NCI-H1105 (cell line): ENCODE data around the gene USE1.

Experiments
- DNase-seq: peaks from one replicate; lab custom pipeline; 2025; lab: John Stamatoyannopoulos, UW

The USE1 gene

DNA sequence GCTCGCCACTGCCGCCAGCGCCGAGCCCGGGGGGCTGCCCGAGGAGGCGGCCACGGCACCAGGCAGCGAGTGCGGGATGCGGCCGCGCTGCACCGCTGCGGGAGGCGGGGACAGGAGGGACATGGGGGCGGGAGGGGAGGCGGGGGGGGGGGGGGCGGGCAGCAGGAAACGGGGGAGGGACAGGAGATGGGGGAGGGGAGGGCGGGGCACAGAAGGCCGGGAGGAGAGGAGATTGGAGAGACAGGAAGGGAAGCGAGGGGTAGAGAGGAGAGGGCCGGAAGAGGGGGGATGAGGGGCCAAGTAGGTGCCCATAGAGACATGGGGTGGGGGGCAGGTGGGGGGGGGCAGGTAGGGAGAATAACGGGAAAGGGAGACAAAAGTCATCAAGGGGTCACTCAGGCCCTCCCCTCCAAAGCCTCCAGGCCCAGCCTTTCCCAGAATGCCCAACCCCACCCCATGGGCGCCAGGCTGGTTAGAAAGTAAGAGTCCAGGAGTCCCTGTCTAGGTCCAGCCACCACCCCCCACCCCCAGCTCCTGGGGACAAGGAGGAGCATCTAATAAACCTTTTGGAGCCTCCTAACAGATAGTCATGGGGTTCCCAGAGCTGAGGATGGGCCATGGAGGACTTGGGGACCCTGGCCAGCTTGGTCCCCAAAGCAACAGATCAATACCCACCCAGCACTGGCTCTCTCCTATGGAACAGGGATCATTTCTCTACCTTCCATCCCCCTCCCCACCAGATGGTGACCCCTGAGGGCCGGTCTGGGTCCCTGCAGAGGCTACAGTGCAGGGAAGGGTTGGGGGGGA lies 21.0 kb downstream of the USE1 start:
- DNase-seq: peak; percentile 54

DNA sequence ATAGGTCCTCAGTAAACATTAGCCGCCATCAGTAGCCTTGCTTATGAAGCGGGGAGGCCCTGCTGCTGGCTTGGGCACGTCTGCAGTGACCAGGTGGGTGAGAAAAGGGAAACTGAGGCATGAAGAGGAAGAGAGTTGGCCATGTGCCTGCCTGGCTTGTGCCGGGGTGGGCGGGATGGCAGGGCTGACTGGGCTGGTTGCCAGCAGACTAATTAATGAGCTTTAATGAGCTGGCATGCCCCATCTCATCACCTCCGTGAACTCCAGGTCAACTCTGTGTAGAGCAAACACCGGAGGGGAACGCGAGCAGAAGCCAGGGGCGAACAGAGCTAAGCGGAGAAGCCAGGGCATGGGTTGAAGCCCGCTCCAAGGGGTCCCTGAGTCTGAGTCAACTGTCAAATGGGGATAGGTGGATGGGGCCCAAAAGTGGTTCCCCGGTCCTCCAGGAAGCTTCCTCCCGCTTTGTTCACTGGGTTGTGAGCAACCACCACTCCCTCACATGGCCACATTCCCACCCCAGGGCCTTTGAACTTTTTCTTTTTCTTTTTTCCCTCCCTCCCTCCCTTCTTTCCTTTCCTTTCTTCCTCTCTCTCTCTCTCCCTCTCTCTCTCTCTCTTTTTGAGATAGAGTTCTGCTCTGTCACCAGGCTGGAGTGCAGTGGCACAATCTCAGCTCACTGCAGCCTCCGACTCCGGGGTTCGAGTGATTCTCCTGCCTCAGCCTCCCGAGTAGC lies 21.8 kb downstream of the USE1 start:
- peak; percentile 19 for DNase-seq

DNA sequence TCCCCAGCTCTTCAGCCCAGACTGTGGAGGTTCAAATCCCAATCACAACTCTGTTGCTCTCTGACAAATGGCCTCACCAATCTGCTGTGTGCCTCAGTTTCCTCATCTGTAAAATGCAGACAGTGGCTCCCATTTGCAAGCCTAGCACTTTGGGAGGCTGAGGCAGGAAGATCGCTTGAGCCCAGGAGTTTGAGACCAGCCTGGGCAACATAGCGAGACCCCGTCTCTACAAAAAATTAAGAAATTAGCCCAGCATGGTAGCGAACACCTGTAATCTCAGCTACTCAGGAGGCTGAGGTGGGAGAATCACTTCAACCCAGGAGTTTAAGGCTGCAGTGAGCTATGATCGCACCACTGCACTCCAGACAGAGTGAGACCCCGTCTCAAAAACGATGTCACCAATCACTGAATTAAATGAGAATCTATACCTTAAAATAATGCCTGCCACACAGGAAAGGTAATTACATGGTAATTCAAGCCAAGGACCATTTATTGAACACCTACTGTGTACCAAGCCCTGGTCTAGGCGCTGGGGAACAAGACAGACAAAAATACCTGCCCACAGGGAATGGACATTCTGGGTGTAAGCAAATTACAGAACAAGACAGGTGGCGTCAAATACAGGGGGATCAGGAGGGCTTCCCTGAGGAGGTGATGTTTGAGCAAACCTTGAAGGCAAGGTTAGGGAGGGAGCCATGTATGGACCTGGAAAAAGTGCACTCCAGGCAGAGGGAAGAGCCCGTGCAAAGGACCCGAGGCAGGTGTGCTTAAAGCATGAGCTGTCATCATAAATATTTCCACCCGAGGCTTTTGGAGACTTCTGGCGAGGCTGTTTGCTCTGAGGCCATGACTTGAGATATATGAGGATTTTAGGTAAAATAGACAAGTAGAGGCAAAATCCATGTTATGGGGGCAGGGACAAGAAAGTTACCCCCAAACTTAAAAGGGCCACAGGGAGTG lies 22.9 kb downstream of the USE1 start:
- no peak for DNase-seq

DNA sequence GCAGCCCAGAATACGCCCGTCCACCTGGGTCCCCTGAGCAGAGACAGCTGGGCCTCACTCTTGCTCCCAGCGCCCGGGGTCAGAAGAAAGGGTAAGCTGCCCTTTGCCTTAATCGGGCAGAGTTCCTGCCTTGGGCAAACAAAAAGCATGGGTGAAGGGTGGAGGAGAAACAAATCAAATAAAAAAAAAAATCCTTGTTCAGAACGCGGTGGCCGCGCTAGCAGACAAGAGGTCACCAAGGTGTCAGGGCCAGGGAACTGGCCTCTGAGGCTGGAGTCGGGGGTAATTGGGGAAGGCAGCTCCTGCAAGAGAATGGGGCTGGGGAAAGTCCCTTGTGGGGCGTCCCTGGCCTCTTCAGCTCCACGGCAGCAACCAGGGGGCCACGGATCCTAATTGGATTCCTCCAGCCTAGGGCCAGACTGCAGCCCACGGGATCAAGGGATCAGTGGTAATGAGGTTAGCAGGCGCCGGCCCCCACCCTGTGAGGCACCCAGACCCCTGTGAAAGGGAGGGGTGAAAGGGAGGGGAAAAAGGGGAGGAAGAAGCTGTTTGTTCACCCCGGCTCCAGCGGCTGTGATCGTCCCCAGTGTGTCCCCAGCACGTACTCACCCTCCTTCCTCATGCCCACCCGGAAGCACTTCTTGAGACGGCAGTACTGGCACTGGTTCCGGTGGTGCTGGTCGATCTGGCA lies 25.1 kb downstream of the USE1 start:
- DNase-seq: no peak

DNA sequence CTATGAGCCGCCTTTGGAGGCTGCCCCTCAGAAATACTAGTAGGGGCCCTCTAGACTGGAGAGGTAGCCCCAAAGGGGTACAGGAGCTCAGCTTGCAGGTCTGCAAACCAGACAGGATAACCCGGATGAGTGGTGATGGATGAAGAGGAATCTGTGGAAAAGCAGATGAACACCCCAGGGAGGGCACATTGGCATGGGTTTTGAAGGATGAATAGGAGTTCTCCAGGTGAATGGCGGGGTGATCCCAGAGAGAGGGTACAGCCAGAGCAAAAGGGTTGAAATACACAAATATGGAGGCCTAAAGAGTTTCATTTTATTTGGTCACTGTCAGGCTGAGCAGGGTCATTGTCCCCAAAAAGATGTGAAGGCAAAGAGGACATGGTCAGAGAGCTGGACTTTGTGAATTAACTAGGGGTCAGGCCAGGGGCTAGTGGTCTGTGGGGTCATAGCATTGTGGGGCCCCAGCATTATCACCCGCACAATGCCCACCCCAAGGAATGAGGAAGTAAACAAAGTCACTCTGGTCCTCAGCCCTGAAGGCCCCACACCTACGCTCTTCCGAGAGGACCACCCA lies 25.8 kb downstream of the USE1 start:
- DNase-seq: no peak

DNA sequence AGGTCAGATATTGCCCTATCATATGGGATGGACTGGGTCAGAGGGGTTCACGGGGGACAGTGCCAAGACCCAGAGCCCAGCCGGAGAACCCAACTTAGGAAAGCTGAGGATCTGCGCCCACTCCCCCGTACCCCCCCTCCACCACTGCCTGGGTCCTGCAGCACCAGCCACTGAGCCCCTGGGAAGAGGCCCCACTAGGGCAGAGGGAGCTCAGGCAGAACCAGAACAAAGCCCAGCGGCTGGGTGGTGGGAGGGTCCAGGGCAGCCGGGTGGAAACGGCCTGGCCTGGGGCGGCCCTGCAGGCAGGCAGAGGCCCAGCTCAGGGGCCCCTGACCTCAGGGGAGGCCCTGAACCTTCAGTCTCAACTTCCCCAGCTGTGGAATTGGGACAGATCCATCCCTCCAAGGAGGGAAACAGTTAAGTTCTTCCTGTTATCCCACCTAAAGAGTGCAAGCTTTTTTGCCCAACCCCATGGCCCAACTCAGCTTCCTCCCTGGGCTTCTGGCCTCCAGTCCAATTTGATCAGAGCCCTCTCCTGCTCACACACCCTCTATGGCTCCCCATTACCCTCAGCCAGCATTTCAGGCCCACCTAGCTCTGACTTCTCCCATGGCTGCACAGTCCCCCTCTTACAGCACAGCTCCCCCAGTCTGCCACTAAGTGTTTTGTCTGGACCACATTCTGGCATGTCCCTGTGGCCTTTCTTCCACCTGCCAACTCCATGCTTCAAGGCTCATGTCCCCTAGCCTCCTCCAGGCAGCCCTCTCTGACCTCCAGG lies 27.5 kb downstream of the USE1 start:
- no peak for DNase-seq

DNA sequence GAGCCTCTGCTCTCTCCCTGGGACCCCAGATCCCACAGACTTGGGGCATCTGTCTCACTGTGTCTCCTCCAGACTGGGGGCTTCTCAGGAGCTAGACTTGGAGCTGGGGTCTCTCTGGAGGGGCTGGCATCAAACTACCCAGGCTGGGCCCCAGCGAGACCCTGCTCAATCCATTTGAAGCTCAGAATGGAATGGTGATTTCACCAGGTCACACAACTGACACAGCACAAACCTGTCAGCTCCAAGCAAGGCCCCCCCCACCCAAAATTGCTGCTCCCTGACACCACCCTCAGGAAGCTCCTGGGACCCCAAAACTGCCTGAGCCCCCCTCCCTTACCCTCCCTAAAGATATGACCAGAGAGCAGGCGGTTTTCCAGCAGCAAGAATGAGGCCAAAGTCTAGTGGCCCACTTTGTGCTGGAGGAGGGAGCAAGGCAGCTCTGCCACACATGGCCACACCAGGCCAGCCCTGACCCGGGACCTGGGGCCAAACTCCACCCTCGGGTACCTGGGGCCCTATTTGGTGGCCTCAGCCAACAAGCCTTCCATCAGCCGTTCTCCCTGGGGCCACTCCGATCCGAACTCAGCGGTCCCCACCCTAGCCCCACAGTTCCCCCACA lies 28.2 kb downstream of the USE1 start:
- no peak for DNase-seq

DNA sequence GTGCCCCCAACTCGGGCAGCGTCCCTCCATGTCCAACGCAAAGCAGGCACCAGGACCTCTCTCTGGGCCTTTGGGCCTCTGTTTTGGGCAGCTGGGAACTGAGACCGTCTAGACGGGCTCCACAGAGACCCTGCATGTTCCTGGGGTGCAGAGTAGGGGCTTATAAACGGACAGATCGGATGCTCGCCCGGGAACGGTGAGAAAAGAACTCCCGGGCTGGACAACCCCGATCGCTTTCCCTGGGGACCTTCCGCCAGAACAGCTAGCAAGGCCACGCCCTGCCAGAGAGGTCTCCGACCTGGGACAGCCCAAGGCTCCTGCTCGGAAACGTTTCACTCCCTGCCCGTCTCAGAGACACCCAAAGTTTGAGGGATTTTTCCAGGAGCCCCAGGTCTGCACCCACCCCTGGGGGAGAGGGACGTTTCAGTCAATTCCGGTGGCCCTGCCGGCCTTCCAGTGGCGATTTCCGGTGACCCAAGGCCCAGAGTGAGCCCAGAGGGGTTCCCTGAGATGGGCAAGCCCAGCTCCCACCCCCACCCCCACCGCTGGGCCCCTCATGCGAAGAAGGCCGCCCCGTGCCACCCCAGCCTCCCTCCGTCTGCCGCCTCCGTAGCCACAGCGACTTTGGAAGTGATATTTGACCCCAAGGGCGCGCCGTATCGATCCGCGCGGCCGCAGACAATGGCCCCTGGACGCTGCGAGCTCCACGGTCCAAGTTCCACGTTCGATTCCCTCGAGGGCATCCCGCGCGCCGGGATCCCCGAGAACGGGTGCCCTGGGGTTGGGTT lies 28.9 kb downstream of the USE1 start:
- DNase-seq: no peak

DNA sequence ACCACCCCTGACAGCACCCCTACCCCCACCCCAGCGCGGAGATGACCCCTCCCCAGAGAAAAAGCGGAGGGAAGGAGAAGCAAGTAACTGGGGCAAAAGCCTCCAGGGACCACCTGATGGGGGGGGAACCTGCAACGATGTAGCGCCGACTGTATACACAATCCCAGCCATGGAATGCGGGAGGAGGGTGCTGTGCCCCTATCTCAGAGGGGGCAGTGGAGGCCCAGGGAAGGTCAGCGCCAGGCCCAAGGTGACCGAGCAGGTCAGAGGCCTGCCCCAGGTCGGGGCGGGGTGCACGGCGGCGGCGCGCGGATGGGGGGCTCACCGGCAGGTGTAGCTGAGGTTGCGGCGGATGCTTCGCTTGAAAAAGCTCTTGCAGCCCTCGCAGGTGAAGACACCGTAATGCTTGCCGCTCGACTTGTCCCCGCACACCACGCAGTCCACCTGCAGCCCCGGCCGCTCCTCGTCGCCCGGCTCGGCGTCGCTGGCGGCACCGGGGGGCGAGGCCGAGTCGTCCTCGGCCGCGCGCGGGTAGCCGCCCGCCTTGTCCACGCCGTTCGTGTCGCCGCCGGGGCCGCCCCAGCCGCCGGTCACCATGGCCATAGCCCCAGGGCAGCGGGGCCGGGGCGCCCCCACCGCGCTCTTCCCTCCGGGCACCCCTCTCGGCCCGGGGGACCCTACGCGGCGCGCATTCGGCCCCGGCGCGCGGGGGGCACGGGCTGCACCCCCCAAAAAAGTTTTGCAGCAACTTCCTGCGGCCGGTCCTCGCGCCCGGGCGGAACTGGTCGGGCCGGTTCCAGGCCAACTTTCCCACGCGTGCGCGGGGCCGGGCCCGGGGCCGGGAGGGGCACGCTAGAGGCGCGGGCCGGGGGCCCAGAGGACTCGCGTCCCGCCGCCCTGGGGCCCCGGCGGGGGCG lies 29.7 kb downstream of the USE1 start:
- DNase-seq: peak; percentile 9

DNA sequence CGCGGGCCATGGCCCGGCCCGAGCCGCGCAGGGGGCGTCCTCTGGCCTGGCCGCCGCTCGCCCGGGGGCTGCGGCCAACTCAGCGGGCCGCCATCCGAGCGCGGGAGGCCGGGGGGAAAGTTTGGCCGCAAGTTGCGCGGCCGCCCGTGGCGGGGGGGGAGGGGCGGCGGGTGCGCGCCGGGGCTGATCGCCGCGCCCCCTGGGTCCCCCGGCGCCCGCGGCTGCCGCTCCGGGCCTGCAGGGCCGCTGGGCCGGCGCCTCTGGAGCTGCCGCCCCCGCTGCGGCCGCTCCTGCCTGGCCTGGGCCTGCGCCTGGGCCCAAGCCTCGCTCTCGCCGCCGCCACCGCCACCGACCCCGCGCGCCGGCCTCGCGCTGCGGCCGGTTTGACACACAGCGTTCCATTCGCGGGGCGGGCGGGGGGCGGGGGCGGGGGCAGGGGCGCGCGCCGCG lies 30.4 kb downstream of the USE1 start, which contains the start of gene NR2F6:
NR2F6 (minus strand) TSS at position 385 of the 450 bp plus-strand sequence. CDS start 699 bp downstream, outside the sequence.
- no peak for DNase-seq

DNA sequence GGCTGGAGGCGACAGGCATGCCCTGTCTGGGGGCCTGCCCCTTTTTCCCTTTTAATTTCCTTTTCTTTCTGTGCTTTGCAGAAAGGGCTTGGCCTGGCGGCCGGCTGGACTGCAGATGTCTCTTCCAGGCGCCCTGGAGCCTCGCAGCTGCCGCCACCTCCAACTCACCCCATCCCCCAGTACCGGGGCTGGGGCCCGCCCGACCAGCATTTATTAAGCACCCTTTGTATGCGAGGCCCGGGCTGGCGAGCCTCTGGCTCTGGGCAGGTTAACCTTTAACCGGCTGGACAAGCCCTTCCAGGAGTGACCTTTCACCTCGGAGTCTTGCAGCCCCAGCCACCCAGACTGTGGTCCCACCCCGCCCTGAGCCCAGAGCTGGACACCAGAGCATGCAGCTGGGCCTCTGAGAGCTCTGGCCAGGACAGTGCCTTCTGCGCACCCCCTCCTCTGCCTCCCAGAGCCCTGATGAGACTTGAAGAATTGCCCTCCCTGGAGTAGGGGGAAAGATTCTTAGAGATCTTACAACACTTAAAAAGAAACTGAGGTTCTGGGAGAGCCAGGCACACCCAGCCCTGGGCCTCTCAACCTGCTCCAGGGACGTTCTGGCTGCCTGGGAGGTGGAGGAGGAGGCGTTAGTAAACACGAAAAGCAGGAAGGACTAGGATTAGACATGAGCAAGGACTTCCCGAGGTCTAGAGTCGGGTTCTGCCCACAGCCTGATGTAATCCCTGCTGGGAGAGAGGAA lies 31.7 kb downstream of the USE1 start:
- DNase-seq: no peak

DNA sequence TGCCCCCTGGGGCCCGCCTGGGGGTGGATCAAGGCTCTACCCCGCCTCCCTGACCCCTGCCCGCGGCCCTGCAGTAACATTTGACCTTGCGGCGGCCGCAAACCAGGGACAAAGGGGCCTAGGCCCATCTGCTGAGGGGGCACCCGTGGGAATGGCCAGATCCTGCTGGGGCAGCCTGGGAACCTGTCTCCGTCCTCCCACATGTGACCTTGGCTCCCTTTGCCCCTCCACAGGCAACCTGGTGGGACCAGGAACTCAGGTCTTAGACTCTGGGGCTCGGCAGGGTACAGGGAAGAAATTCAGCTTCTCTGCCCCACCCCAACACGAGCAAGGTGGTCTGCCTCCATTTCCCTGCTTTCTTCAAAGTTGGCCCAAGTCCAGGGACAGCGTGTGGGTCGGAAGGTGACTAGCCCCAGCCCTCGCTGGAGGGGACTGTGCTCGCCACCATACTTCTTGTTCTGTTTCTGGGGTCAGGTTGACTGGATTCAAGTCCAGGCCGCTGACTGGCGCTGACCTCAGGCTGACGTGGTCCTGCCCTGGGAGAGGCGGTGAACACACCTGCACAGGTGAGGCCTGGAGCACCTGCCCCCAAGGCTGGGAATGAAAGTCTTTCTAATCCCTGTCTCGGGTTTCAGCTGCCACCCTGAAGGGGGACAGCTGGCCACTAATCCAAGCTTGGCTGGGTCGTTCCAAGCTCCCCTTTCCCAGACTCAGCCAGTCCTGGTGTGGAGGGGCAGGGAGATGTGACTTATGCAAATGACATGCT lies 33.0 kb downstream of the USE1 start:
- peak; percentile 15 for DNase-seq

DNA sequence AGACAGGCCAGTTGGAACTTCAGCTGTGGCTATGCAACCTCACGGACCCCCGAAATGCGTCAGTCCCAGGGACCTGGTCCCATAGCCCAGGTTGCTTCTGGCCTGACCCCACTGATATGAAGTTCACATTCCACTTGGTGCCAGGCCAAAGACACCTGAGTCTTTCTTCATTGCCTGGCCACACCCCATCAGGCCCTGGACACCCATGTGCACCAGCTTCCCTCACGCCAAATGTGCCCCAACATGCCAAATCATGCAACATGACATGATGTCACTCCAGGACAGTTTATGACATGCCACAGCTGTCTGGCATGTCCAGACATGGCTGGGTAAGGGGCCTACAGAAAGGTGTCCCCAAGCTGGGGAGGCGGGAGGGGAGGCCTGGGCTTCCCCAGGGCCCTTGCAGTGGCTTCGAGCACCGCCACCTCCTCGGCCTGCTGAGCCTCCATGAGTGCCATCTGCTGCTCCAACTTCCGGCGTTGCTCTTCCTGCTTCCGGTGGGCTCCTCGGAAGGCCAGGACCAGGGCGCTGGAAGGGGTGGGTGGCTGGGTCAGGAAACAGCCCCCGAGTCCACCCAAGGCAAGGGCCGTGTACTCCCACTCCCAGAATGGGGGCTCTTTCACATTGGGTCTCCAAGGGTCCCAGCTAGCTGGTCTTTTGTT lies 34.9 kb downstream of the USE1 start:
- no peak for DNase-seq

DNA sequence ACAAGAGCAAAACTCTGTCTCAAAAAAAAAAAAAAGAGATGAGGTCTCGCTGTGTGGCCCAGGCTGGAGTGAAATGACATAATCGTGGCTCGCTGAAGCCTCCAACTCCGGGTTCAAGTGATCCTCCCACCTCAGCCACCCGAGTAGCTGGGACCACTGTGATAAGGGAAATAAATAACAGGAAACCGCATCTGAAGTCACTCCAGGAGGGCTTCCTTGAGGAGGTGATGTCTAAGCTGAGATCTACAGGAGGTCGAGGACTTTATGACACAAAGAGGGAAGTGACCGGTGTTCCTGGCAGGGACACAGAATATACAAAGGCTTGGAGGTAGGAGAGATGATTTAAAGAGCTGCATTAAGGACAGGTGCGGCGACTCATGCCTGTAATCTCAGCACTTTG lies 39.5 kb downstream of the USE1 start:
- DNase-seq: no peak

DNA sequence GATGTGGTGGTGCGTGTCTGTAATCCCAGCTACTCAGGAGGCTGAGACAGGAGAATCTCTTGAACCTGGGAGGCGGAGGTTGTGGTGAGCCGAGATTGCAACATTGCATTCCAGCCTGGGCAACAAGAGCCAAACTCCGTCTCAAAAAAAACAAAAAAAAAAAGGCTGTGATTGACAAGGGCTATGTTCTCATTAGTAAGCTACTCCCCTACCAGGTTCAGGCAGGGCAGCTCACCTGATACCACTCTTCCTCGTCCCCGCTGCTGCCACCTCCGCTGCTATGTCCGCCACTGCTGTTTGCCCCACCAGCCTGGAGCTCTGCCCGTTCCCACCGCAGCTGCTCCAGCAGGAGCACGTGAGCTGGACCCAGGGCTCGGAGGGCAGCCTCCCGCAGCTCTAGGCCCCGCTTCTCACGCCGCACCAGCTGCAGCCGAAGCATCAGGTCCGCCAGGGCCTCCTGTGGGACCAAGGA lies 40.0 kb downstream of the USE1 start:
- DNase-seq: no peak

DNA sequence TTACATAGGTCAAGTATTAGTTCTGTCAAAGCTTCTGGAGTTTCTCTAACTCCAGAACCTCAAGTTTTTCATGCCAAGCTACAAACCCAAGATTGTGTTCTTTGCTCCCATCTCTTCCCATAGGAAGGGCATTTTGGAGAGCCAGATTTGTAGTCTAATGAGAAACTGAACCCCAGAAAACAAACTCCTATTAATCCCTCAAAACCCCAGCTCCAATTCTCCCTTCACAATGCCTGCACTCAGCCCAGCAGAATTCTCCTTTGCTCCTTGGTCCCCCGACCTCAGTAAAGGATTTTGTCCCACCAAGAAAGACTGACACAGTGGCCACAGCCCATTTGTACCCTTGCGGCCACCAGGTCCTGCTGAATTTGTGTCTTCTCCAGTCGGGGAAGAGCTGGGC lies 41.0 kb downstream of the USE1 start:
- DNase-seq: no peak
